Measurements from ENCODE around the gene XRCC4.
"Not testable (repeated sequence)": the region's sequence is repeated elsewhere in the genome, so short reads cannot be mapped to it uniquely, and the experiment has no call there.

- not testable (repeated sequence) for TF ChIP-seq CTCF (IDR thresholded peaks at IDR 0.05; ENCODE audit: poor library complexity, severe bottlenecking); EZH2 (IDR thresholded peaks at IDR 0.05; ENCODE audit: borderline replicate concordance, insufficient read depth, low read length, poor library complexity, severe bottlenecking)
Observed at GRCh38 chr5:83355482-83356014, 278.2 kb downstream of the XRCC4 start.
